COR-L47 (cell line): ENCODE measurements around the gene GTSE1.
"Not testable (repeated sequence)": the region's sequence is repeated elsewhere in the genome, so short reads cannot be mapped to it uniquely, and the experiment has no call there.

ENCODE experiments used
- DNase-seq: peaks from one replicate; lab custom pipeline; 2025; lab: John Stamatoyannopoulos, UW

GTSE1 gene

GRCh38 chr22:46294784-46295183 is 1.9 kb upstream of the GTSE1 start:
- DNase-seq = no peak

DNA sequence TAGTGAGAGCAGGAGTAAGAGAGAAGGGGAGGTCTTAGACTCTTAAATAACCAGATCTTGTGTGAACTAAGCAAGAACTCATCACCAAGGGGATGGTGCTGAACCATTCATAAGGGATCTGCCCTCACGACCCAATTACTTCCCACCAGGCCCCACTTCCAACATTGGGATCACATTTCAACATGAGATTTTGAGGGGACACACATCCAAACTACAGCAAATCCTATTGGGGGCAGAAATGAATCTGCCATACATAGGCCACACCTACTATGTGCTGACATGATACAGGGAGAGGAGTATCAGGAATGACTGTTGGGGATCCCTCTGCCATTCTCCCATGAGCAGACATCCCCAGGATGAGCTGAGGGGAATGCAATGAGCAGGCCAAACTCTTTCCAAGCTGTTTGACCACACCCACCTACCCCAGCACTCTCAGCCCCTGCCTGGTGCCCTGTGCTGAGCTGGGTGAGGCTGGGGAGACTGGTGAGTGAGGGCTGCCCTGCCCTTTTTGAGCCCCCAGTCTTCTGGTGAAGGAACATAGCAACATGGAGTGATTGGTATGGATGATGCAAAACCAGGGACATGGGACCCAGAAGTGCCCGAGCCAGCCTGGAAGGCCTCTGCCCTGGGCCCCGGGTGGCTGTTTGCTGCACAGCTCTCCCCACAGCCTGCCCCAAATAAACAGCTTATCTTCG is 1.2 kb upstream of the GTSE1 start:
- DNase-seq = no peak

DNA sequence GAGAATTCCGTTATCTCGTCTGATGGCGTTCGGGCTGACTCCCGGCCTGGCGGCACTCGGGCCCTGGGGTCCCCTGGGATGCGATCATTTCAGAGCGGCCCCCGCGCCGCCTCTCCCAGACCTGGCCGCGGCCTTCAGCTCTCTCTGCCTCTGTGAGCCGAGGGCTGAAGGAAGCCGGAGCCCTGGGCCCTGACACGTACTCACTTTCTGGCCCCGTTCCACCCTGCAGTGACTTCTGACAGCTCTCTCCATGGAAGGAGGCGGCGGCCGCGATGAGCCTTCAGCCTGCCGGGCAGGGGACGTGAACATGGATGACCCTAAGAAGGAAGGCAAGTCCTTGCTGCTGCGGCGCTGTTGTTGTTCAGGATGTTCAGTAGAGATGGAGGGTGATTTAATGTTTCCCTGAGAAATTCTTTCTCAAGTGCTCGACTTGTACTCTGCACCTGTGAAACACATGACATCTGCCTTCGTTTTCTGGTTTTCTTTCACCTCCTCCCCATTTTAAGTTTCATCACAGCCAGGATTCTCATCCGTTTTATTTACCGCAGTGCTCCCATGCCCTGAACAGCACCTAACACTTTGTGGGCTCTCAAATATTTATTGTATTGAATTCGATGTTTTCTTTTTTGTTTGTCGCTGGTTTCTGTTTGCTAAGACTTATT is 612 bp downstream of the GTSE1 start:
- DNase-seq = peak; percentile 13

GRCh38 chr22:46299101-46299500 is 2.4 kb downstream of the GTSE1 start:
- no peak for DNase-seq

GRCh38 chr22:46300491-46300890 is 3.8 kb downstream of the GTSE1 start:
- no peak for DNase-seq

DNA sequence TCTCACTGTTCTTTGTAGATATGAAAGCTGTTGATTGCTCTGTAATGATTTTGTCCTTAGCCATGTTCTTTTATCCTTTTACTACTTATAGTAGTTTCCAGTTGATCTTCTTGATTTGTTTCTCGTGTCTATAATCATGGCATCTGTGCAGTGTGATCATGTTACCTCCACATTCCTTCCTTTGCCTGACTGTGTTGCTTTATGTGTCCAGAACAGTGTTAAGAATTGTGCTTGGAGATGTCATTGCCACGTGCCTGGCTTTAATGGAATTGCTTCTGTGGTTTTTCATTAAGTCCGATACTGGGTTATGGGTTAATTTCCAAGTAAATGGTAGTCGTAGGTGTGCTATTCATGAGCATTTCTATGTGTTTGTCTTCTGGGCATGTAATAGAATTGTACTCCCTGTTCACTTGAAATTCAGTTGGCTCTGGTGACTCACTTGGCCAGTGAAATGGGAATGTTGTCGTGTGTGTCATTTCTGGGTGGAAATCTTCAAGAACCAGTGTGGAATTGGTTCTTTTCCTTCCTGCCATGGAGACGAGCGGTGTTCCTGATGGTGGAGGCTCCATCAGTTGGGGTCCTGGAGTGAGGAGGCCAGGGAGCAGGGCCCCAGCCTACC is 6.8 kb downstream of the GTSE1 start:
- DNase-seq = no peak

- no peak for DNase-seq
Measured at GRCh38 chr22:46308283-46308988, 11.8 kb downstream of the GTSE1 start.

DNA sequence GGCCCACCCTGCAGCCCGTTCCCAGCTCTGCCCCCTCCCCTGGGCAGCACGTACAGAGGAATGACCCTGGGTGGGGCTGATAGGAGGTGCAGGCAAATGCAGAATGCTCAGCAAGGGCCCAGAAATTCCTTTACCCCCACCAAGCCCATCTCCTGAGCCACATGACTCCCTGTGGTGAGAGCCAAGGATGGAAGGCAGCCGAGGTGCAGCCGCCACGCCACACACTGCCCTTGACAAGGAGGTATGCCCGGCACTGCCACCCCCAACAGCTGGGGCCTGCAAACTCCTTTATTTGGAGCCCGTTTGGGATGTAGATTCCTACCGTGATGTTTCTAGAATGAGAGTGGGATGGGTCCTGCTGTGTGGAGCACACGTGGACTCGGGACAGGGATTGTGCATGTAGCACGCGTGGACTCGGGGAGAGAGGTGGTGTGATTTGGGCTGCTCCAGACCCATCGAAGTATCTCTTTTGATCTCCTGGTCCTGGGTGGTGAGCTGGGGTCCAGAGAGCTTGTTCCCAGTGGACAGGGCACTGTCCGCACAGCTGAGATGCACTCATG is 12.9 kb downstream of the GTSE1 start:
- DNase-seq = no peak

GRCh38 chr22:46312056-46312455 is 15.4 kb downstream of the GTSE1 start:
- DNase-seq = no peak

DNA sequence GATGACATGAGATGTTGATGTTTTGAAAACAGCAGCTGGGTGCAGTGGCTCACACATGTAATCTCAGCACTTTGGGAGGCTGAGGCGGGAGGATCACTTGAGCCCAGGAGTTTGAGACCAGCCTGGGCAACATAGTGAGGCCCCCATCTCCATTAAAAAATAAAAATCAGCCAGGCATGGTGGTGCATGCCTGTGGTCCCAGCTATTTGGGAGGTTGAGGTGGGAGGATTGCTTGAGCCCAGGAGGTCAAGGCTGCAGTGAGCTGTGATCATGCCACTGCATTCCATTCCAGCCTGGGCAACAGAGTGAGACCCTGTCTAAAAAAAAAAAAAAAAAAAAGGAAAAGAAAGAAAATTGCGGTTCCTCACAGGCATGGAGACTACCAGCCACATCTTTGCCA is 16.2 kb downstream of the GTSE1 start:
- DNase-seq = not testable (repeated sequence)

DNA sequence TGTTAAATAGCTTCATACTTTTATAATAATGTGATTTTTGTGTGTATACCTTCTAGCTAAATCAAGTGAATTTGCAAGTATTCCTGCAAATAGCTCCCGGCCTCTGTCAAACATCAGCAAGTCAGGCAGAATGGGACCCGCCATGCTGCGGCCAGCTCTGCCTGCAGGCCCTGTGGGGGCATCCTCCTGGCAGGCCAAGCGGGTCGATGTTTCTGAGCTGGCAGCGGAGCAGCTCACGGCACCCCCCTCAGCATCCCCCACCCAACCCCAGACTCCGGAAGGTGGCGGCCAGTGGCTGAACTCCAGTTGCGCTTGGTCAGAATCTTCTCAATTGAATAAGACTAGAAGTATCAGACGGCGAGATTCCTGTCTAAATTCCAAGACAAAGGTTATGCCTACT is 19.3 kb downstream of the GTSE1 start:
- no peak for DNase-seq

GRCh38 chr22:46317646-46318045 is 21.0 kb downstream of the GTSE1 start:
- DNase-seq = no peak

- no peak for DNase-seq
Measured at GRCh38 chr22:46318576-46318975, 21.9 kb downstream of the GTSE1 start.

- DNase-seq = no peak
Measured at GRCh38 chr22:46319319-46319718, 22.6 kb downstream of the GTSE1 start.

- DNase-seq = no peak
Measured at GRCh38 chr22:46320166-46320710, 23.6 kb downstream of the GTSE1 start.

DNA sequence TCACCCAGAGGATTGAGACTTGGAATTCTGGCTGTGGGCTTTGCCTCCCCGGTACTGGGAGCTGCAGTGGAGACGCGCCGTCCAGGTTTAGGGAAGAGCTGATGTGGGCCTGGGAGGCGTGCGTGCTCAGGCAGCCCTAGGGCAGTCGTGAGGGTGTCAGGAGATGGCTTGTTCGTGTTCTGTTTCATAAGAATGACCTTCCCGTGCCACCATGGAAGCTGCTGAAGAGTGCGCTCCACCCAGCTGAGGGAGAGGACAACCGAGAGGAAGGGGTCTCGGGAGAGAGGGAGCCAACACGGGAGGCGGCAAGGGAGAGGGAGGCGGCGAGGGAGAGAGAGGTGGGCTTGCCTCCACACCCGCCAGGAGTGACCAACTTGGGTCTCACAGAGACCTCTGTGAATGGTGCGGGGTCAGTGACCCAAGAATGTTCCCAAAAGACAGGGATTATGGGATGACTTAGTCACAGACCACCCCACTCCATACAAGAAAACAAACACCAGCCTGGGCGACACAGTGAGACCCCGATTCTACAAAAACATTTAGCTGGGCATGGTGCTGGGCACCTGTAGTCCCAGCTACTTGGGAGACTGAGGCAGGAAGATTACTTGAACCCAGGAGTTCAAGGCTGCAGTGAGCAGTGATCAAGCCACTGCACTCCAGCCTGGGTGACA is 24.2 kb downstream of the GTSE1 start:
- no peak for DNase-seq

- no peak for DNase-seq
Measured at GRCh38 chr22:46322711-46323110, 26.0 kb downstream of the GTSE1 start.

DNA sequence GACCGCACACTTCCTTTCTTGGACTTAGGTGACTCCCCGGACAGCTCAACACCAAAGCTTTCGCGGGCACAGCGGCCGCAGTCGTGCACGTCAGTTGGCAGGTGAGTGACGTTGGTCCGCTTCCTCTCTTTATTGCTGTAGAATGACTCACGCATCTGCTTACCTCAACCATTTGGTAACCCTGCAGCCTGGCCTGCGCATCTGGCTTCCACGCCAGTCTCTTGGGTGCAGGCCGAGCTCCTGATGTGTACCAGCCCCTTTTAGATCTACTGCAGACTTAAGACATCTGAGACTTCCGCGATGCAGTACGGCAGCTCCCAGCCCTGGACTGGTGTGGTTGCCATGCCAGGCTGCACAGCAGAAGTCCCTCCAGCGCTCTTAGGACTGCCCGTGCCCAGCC is 26.5 kb downstream of the GTSE1 start:
- no peak for DNase-seq

GRCh38 chr22:46326066-46326680 is 29.5 kb downstream of the GTSE1 start:
- no peak for DNase-seq

- no peak for DNase-seq
Measured at GRCh38 chr22:46327691-46328465, 31.2 kb downstream of the GTSE1 start.
